ENCODE measurements around the gene CFP.

DNA sequence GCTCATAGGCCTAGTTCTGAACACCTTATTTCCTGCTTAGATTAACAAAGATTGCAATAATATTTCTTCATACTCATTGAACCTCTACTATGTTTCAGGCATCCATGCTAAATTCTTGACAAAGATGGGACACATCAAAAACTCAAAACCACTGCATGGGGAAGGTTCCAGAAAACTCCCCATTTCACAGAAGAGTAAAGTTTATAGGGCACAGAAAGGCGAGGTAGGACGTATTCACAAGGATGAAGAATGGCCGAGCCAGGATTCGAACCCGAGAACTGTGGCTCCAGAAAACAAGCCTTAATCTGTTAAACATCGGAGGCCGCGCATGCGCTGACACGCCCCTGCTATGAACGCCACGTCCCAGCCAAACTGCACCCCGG is 28.6 kb upstream of the CFP start:
- TF ChIP-seq CTCF (IDR thresholded peaks at IDR 0.05) (no peak), TP53 (CRISPR knock-in tag; IDR thresholded peaks at IDR 0.05) (no peak), POLR2AphosphoS2 (conservative IDR thresholded peaks at IDR 0.05; ENCODE audit: low read length) (no peak)

Data from A549 (cell line).